Endometrium (tissue), 2 donors: Measurements from ENCODE around the gene PREX1.

Source experiments
- FAIRE-seq: peaks from 2 replicates; lab custom pipeline; 2012; peaks lifted over from hg19 to GRCh38; lab: Jason Lieb, UNC
- donor health status: control.
- donor health status: control.

The PREX1 gene

GRCh38 chr20:48656661-48657211 lies 171.1 kb downstream of the PREX1 start:
- no peak for FAIRE-seq

- no peak for FAIRE-seq
These were observed 171.7 kb downstream of the PREX1 start for GRCh38 chr20:48656137-48656536.

GRCh38 chr20:48653706-48654051 lies 174.1 kb downstream of the PREX1 start:
- no peak for FAIRE-seq

- FAIRE-seq = no peak
These were observed 174.7 kb downstream of the PREX1 start for GRCh38 chr20:48652961-48653705.

GRCh38 chr20:48651960-48652359 lies 175.8 kb downstream of the PREX1 start:
- no peak for FAIRE-seq

GRCh38 chr20:48651271-48651670 lies 176.5 kb downstream of the PREX1 start:
- FAIRE-seq = no peak

GRCh38 chr20:48649868-48650267 lies 177.9 kb downstream of the PREX1 start:
- FAIRE-seq = no peak

- FAIRE-seq = no peak
These were observed 178.6 kb downstream of the PREX1 start for GRCh38 chr20:48649104-48649626.

GRCh38 chr20:48648482-48649051 lies 179.2 kb downstream of the PREX1 start:
- no peak for FAIRE-seq

GRCh38 chr20:48647858-48648257 lies 179.9 kb downstream of the PREX1 start:
- FAIRE-seq = no peak

GRCh38 chr20:48645666-48646065 lies 182.1 kb downstream of the PREX1 start:
- FAIRE-seq = no peak

GRCh38 chr20:48644286-48644828 lies 183.4 kb downstream of the PREX1 start:
- FAIRE-seq = no peak

- no peak for FAIRE-seq
These were observed 185.5 kb downstream of the PREX1 start for GRCh38 chr20:48642105-48642880.

GRCh38 chr20:48640871-48641270 lies 186.9 kb downstream of the PREX1 start:
- FAIRE-seq = no peak

GRCh38 chr20:48639899-48640298 lies 187.9 kb downstream of the PREX1 start:
- no peak for FAIRE-seq

- no peak for FAIRE-seq
These were observed 189.3 kb downstream of the PREX1 start for GRCh38 chr20:48638546-48638945.

GRCh38 chr20:48637461-48637860 lies 190.3 kb downstream of the PREX1 start:
- FAIRE-seq = no peak

- no peak for FAIRE-seq
These were observed 191.5 kb downstream of the PREX1 start for GRCh38 chr20:48636301-48636700.

- FAIRE-seq = no peak
These were observed 192.0 kb downstream of the PREX1 start for GRCh38 chr20:48635791-48636267.

GRCh38 chr20:48635361-48635760 lies 192.4 kb downstream of the PREX1 start:
- FAIRE-seq = no peak

- no peak for FAIRE-seq
These were observed 193.2 kb downstream of the PREX1 start for GRCh38 chr20:48634641-48635040.

GRCh38 chr20:48633620-48634257 lies 194.1 kb downstream of the PREX1 start:
- no peak for FAIRE-seq
